HG03520 (cell line): ENCODE results near the gene ZNHIT3.
"Not testable (repeated sequence)": the region's sequence is repeated elsewhere in the genome, so short reads cannot be mapped to it uniquely, and the experiment has no call there.

Experiments used
- ATAC-seq: cut with Tn5 transposase; IDR thresholded peaks from one replicate; pipeline ENCODE4 v1.9.1; 2021; ENCODE audit warnings: mild to moderate bottlenecking, moderate library complexity; ENCODE audit not compliant: unreplicated experiment

The ZNHIT3 gene

GRCh38 chr17:36486204-36487194 lies at the start of gene ZNHIT3:
Gene ZNHIT3, plus strand, starts transcription at chr17:36486681. Its CDS starts 19 bp downstream, at chr17:36486700.
- ATAC-seq, result peak; percentile 83

GRCh38 chr17:36441792-36442191 lies 44.7 kb upstream of the ZNHIT3 start:
- ATAC-seq, result not testable (repeated sequence)

GRCh38 chr17:36443777-36444176 lies 42.7 kb upstream of the ZNHIT3 start:
- no peak for ATAC-seq

GRCh38 chr17:36449997-36450396 lies 36.5 kb upstream of the ZNHIT3 start:
- not testable (repeated sequence) for ATAC-seq

- ATAC-seq, result not testable (repeated sequence)
These were observed 33.6 kb upstream of the ZNHIT3 start for GRCh38 chr17:36452888-36453287.

- ATAC-seq, result not testable (repeated sequence)
These were observed 28.8 kb upstream of the ZNHIT3 start for GRCh38 chr17:36457701-36458100.

- no peak for ATAC-seq
These were observed 27.4 kb upstream of the ZNHIT3 start for GRCh38 chr17:36459045-36459444.

GRCh38 chr17:36459601-36460000 lies 26.9 kb upstream of the ZNHIT3 start:
- no peak for ATAC-seq

GRCh38 chr17:36460265-36460937 lies 26.1 kb upstream of the ZNHIT3 start:
- ATAC-seq, result no peak

- ATAC-seq, result no peak
These were observed 25.0 kb upstream of the ZNHIT3 start for GRCh38 chr17:36461330-36462110.

GRCh38 chr17:36463916-36464764 lies 22.3 kb upstream of the ZNHIT3 start:
- ATAC-seq, result no peak

- ATAC-seq, result no peak
These were observed 21.8 kb upstream of the ZNHIT3 start for GRCh38 chr17:36464765-36465088.

- ATAC-seq, result no peak
These were observed 17.4 kb upstream of the ZNHIT3 start for GRCh38 chr17:36468903-36469635.

- ATAC-seq, result no peak
These were observed 16.7 kb upstream of the ZNHIT3 start for GRCh38 chr17:36469733-36470132.

GRCh38 chr17:36470499-36470898 lies 16.0 kb upstream of the ZNHIT3 start:
- no peak for ATAC-seq

- ATAC-seq, result no peak
These were observed 11.9 kb upstream of the ZNHIT3 start for GRCh38 chr17:36474571-36474970.

- no peak for ATAC-seq
These were observed 11.0 kb upstream of the ZNHIT3 start for GRCh38 chr17:36475346-36475970.

- ATAC-seq, result no peak
These were observed 4.7 kb upstream of the ZNHIT3 start for GRCh38 chr17:36481829-36482228.
